Uterus (tissue), 2 donors: ENCODE data around the gene SHC4.

Experiments used
- CTCF ChIP-seq, 4 experiments: fragments of 200-600 bp in 2 of 4; fragments of 450-650 bp in 2 of 4; sonication (generic) in 2 of 4; IDR thresholded peaks; one replicate each; pipeline ENCODE4 v1.5.1; 2016 to 2019; ENCODE audit warnings: antibody characterized with exemption in 4 of 4, mild to moderate bottlenecking in 2 of 4, moderate library complexity in 1 of 4
- POLR2A ChIP-seq, 2 donors: fragments of 450-650 bp; IDR thresholded peaks; one replicate each; pipeline ENCODE4 v1.6.1; 2016; ENCODE audit warnings: antibody characterized with exemption in 2 of 2, mild to moderate bottlenecking in 1 of 2, moderate library complexity in 1 of 2

DNA sequence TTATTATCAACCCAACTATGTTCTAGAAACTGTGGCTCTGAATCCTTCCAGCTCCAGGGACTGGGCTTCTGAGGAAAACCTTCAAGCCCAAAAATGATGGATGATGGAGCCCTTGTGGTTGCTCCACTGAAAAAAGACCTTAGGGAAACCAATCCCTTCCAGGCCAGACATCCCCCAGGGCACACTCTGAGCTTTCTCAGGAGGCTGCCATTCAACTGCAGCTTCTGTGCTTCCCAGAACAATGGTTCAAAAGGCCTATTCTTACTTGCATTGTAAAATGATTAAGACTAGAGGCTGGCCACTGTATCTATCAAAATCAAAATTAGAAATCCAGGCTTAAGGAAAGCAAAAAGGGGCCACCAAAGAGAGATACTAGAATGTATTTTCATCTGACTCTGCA is 58.5 kb downstream of the SHC4 start:
- TF ChIP-seq CTCF (IDR thresholded peaks at IDR 0.05) (no peak), POLR2A (IDR thresholded peaks at IDR 0.05) (no peak)
